ENCODE results near the gene SIGLEC5.

Gene SIGLEC5

DNA sequence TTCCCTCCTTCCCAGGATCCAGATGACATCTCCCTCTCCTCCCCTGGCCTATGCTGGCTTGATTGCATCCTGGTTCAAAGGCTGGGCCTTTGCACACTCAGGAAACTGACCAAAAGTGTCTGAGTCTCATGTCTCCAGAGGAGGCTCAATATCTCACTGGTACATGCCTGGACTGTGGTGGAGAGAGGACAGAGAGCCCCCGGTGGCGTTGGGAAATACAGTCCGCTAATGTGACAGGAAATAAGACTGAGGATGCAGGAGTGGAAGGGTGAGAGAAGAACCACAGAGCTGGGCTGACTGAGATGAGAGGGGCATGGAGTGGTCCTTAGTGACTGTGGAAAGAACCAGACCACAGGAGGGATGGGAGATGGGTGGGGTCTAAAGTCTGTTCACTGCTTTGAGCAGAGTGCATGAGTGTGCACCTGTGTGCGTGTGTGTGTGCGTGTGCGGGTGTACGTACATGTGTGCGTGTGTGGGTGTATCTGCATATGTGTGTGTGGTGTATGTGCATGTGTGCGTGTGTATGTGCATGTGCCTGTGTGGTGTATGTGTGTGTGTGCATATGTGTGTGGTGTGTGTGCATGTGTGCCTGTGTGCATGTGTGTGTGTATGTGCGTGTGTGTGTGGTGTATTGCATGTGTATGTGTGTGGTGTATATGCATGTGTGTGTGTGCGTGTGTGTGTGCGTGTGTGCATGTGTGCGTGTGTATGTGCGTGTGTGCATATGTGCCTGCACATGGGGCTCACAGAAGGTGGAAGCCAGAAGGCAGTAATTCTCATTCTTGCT is 1.9 kb downstream of the SIGLEC5 start:
- in situ Hi-C loops (cut with HindIII; ENCODE audit: low sequenced_read_pairs) = no loop called here
- DNase-seq (ENCODE audit: low read depth) = no peak
- no peak overlapping the region for H3K4me3 ChIP-seq (ENCODE audit: low read depth, low read length)
- TF ChIP-seq, protein P1, sequence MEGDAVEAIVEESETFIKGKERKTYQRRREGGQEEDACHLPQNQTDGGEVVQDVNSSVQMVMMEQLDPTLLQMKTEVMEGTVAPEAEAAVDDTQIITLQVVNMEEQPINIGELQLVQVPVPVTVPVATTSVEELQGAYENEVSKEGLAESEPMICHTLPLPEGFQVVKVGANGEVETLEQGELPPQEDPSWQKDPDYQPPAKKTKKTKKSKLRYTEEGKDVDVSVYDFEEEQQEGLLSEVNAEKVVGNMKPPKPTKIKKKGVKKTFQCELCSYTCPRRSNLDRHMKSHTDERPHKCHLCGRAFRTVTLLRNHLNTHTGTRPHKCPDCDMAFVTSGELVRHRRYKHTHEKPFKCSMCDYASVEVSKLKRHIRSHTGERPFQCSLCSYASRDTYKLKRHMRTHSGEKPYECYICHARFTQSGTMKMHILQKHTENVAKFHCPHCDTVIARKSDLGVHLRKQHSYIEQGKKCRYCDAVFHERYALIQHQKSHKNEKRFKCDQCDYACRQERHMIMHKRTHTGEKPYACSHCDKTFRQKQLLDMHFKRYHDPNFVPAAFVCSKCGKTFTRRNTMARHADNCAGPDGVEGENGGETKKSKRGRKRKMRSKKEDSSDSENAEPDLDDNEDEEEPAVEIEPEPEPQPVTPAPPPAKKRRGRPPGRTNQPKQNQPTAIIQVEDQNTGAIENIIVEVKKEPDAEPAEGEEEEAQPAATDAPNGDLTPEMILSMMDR (IDR thresholded peaks at IDR 0.05; ENCODE audit: low read depth, low read length, missing control alignments) = no peak

DNA sequence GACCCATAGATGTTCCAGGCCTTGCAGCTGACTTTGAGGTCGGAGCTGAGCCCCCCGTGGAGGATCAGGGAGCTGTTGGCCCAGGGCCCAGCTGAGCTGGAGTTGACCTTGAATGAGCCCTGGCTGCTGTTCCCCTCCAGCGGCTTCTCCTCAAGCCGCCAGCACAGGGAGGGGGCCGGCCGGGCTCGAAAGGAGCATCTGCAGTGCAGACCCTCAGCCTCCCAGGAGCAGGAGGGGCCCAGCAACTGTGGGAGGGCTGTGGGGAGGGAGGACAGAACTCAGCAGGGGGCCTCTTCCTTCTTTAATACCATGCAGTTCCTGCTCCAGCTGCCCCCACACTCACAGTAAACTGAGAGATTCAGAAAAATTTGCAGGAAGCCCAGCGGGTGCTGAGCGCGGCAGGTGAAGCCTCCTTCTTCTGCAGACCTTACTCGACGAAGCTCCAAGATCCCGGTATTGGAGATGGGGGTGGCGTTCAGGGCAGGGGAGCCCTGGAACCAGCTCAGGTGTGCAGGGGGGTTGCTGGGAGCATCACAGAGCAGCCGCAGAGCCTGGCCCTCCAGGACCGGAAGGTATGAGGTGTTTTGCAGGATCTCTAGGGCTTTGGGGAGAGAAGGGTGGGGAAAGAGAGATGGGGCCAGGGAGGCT is 2.6 kb downstream of the SIGLEC5 start:
- H3K4me3 ChIP-seq (ENCODE audit: low read depth, low read length) = no peak overlapping the region
- TF ChIP-seq, protein P1 (IDR thresholded peaks at IDR 0.05; ENCODE audit: low read depth, low read length, missing control alignments) = no peak
- DNase-seq (ENCODE audit: low read depth) = no peak
- in situ Hi-C loops (cut with HindIII; ENCODE audit: low sequenced_read_pairs) = no loop called here

- no peak for DNase-seq (ENCODE audit: low read depth)
- no peak overlapping the region for H3K4me3 ChIP-seq (ENCODE audit: low read depth, low read length)
- in situ Hi-C loops (cut with HindIII; ENCODE audit: low sequenced_read_pairs) = no loop called here
- TF ChIP-seq, protein P1 (IDR thresholded peaks at IDR 0.05; ENCODE audit: low read depth, low read length, missing control alignments) = no peak
Measured at GRCh38 chr19:51626675-51627074, 3.5 kb downstream of the SIGLEC5 start.

DNA sequence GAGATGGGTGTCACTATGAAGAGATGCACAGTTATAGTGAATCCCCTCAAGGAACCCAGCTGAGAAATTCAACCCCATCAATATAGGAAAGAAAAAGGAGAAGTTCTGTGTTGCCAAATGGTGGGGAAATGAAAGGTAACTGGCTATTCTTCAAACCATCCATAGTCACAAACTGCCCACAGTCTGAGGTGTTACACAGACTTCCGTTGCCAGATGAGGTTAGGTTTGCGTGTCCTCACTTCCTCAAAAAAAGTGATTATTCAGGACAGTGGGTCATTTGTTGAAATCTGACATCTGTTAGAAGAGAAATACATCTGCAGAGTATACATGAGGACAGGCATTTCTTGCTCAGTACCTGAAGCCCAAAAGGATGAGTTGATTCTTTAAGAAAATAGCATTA is 9.0 kb downstream of the SIGLEC5 start:
- DNase-seq (ENCODE audit: low read depth) = no peak
- no peak overlapping the region for H3K4me3 ChIP-seq (ENCODE audit: low read depth, low read length)
- in situ Hi-C loops (cut with HindIII; ENCODE audit: low sequenced_read_pairs) = no loop called here
- TF ChIP-seq, protein P1 (IDR thresholded peaks at IDR 0.05; ENCODE audit: low read depth, low read length, missing control alignments) = no peak

DNA sequence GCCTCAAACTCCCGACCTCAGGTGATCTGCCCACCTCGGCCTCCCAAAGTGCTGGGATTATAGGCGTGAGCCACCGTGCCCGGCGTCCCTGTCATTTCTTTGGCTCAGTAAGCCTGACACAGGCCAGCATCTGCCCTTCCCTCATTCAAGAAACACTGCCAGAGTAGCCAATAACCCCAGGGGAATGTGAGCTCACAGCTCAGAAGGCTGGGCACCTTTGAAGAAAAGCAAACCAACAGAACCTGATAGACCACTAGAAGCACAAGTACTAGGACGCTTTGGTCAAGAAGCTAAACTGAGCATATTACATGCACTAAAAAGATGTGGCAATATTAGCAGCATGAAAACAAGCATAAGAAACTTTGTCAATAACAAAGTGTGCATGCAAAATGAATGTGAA is 14.2 kb downstream of the SIGLEC5 start:
- in situ Hi-C loops (cut with HindIII; ENCODE audit: low sequenced_read_pairs) = no loop called here

GRCh38 chr19:51614789-51615188 is 15.4 kb downstream of the SIGLEC5 start:
- TF ChIP-seq, protein P1 (IDR thresholded peaks at IDR 0.05; ENCODE audit: low read depth, low read length, missing control alignments) = no peak
- in situ Hi-C loops (cut with HindIII; ENCODE audit: low sequenced_read_pairs) = no loop called here

More for the DNA sequence above, 14.2 kb downstream of the SIGLEC5 start:
- TF ChIP-seq, protein P1 (IDR thresholded peaks at IDR 0.05; ENCODE audit: low read depth, low read length, missing control alignments) = no peak
- no peak overlapping the region for H3K4me3 ChIP-seq (ENCODE audit: low read depth, low read length)
- no peak for DNase-seq (ENCODE audit: low read depth)

More at GRCh38 chr19:51614789-51615188, 15.4 kb downstream of the SIGLEC5 start:
- no peak overlapping the region for H3K4me3 ChIP-seq (ENCODE audit: low read depth, low read length)
- DNase-seq (ENCODE audit: low read depth) = no peak
